Neural progenitor cell (in vitro differentiated cells): ENCODE measurements around the gene KRT39. TPM values are rescaled to one million over a fixed set of nuclear protein-coding genes. Genes with fewer than 3 reads are reported as not detected.
A peak's percentile ranks its signal among the peaks of the same experiment; 100 is the strongest.

ENCODE experiments used
- DNase-seq: peaks from one replicate; pipeline ENCODE4 v3.0.0-alpha.2; 2016; ENCODE audit warnings: low spot score
- H2AFZ ChIP-seq: fragments of 200-600 bp; sonication (generic); replicated peaks from 2 replicates; pipeline ENCODE4 v1.6.1; 2016; ENCODE audit warnings: antibody characterized with exemption
- H3F3A ChIP-seq: fragments of 200-600 bp; sonication (generic); 2 replicates; pipeline ENCODE4 v1.6.1; 2016; ENCODE audit warnings: antibody characterized with exemption, low read depth
- H3K27ac ChIP-seq: fragments of 200-600 bp; sonication (generic); 2 replicates; pipeline ENCODE4 v1.5.1; 2016; ENCODE audit warnings: mild to moderate bottlenecking
- H3K27me3 ChIP-seq: fragments of 200-600 bp; sonication (generic); 2 replicates; pipeline ENCODE4 v1.6.1; 2016; ENCODE audit warnings: mild to moderate bottlenecking, moderate library complexity
- H3K36me3 ChIP-seq: fragments of 200-600 bp; sonication (generic); 2 replicates; pipeline ENCODE4 v1.5.1; 2016
- H3K4me1 ChIP-seq: fragments of 200-600 bp; sonication (generic); 2 replicates; pipeline ENCODE4 v1.6.1; 2016; ENCODE audit warnings: mixed run types
- H3K4me2 ChIP-seq: fragments of 200-600 bp; sonication (generic); 2 replicates; pipeline ENCODE4 v1.6.1; 2016
- H3K4me3 ChIP-seq: fragments of 200-600 bp; sonication (generic); 2 replicates; pipeline ENCODE4 v1.5.1; 2016
- H3K79me2 ChIP-seq: fragments of 200-600 bp; sonication (generic); 2 replicates; pipeline ENCODE4 v1.6.1; 2016; ENCODE audit warnings: low read depth
- H3K9ac ChIP-seq: fragments of 200-600 bp; sonication (generic); 2 replicates; pipeline ENCODE4 v1.6.1; 2016
- H3K9me3 ChIP-seq: fragments of 200-600 bp; sonication (generic); 2 replicates; pipeline ENCODE4 v1.5.1; 2016; ENCODE audit warnings: low read depth
- H4K20me1 ChIP-seq: fragments of 200-600 bp; sonication (generic); 2 replicates; pipeline ENCODE4 v1.6.1; 2016; ENCODE audit warnings: low read depth
- H3K27ac Mint-ChIP-seq: 3 replicates; pipeline ENCODE4 v1.8.0; 2021; ENCODE audit warnings: mixed read lengths
- H3K27me3 Mint-ChIP-seq: 2 replicates; pipeline ENCODE4 v1.8.0; 2022; ENCODE audit warnings: low read depth, mild to moderate bottlenecking, inconsistent platforms, moderate library complexity, mixed read lengths; ENCODE audit not compliant: insufficient read depth
- H3K36me3 Mint-ChIP-seq: 3 replicates; pipeline ENCODE4 v1.8.0; 2021; ENCODE audit warnings: mixed read lengths
- H3K4me1 Mint-ChIP-seq: 3 replicates; pipeline ENCODE4 v1.8.0; 2021; ENCODE audit warnings: mixed read lengths
- H3K4me3 Mint-ChIP-seq: 3 replicates; pipeline ENCODE4 v1.8.0; 2021; ENCODE audit warnings: mild to moderate bottlenecking, moderate library complexity, mixed read lengths
- H3K9me3 Mint-ChIP-seq: 3 replicates; pipeline ENCODE4 v1.8.0; 2020; ENCODE audit warnings: mixed read lengths
- EZH2 ChIP-seq: fragments of 200-600 bp; sonication (generic); IDR thresholded peaks from 2 replicates; pipeline ENCODE4 v1.6.1; 2017; ENCODE audit warnings: antibody characterized with exemption, mild to moderate bottlenecking, moderate library complexity
- EZH2phosphoT487 ChIP-seq: fragments of 200-600 bp; sonication (generic); IDR thresholded peaks from 2 replicates; pipeline ENCODE4 v1.6.1; 2017; ENCODE audit warnings: antibody characterized with exemption
- total RNA-seq: library from RNA; depleted of rRNA; stranded (reverse); fragments of >200 nt; gene quantifications from 2 replicates; pipeline ENCODE4 v1.2.3, GENCODE V29; 2015; ENCODE audit warnings: low replicate concordance
- TF ChIP-seq, protein P1 (sequence below): fragments of 200-600 bp; sonication (generic); IDR thresholded peaks from 2 replicates; pipeline ENCODE4 v1.5.1; 2017; ENCODE audit warnings: antibody characterized with exemption, mild to moderate bottlenecking

Gene KRT39
- total RNA-seq, 1 donor from 2014 or later, result not detected

DNA sequence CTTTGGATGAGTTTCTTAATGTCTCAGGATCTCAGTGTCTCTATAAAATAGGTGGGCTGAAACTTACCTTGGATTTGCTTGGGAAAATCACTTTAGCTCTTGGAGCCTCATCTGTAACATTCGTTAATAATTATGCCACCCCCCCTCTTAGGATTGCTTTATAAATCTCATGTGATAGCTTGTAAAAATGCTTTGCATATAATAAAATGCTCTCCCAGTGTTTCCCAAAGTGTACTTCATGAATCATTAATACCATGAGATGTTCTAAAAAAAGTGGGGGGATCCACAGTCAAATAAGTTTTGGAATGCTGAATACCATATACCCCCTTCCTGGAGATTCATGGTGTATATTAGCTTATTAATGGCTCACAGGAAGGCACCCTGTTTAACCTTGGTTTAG is 5.2 kb downstream of the KRT39 start:
- Mint-ChIP-seq H3K36me3 (no peaks in the 10 kb centered on the region), H3K27ac (no peak overlapping the region), H3K9me3 (no peaks in the 10 kb centered on the region), H3K4me1 (no peaks in the 10 kb centered on the region), H3K4me3 (no peak overlapping the region), H3K27me3 (no peaks in the 10 kb centered on the region)
- H3F3A ChIP-seq, result no peaks in the 10 kb centered on the region
- no peak overlapping the region for H3K9ac ChIP-seq
- H3K9me3 ChIP-seq, result no peaks in the 10 kb centered on the region
- H3K27ac ChIP-seq, result no peak overlapping the region
- H4K20me1 ChIP-seq, result no peaks in the 10 kb centered on the region
- H3K27me3 ChIP-seq, result no peaks in the 10 kb centered on the region
- TF ChIP-seq EZH2 (no peak), EZH2phosphoT487 (no peak)
- TF ChIP-seq, protein P1, sequence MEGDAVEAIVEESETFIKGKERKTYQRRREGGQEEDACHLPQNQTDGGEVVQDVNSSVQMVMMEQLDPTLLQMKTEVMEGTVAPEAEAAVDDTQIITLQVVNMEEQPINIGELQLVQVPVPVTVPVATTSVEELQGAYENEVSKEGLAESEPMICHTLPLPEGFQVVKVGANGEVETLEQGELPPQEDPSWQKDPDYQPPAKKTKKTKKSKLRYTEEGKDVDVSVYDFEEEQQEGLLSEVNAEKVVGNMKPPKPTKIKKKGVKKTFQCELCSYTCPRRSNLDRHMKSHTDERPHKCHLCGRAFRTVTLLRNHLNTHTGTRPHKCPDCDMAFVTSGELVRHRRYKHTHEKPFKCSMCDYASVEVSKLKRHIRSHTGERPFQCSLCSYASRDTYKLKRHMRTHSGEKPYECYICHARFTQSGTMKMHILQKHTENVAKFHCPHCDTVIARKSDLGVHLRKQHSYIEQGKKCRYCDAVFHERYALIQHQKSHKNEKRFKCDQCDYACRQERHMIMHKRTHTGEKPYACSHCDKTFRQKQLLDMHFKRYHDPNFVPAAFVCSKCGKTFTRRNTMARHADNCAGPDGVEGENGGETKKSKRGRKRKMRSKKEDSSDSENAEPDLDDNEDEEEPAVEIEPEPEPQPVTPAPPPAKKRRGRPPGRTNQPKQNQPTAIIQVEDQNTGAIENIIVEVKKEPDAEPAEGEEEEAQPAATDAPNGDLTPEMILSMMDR, result no peak
- no peaks in the 10 kb centered on the region for H3K36me3 ChIP-seq
- no peak overlapping the region for H2AFZ ChIP-seq
- H3K4me1 ChIP-seq, result no peaks in the 10 kb centered on the region
- H3K4me2 ChIP-seq, result no peak overlapping the region
- no peak for DNase-seq
- no peaks in the 10 kb centered on the region for H3K79me2 ChIP-seq
- H3K4me3 ChIP-seq, result no peak overlapping the region

DNA sequence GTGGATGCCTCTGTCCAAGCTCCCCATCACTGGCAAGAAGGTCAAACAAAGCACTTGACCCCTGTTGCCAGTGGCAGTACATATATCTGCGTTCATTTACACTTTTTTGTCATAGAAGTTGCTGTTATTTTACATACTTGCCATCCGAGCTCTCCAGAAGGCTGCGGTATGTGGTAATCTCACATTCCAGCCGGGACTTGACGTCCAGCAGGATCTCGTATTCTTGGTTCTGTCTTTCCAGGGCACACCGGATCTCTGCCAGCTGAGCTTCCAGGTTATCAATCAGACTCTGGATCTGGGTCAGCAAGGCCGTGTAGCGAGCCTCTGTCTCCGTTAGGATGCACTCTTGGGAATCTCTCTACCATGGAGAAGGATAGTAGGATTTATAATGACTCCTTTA is 6.6 kb downstream of the KRT39 start:
- Histone ChIP-seq H4K20me1 (no peaks in the 10 kb centered on the region), H3K4me2 (no peak overlapping the region), H3K4me1 (no peaks in the 10 kb centered on the region), H3K9me3 (no peaks in the 10 kb centered on the region), H3F3A (no peaks in the 10 kb centered on the region), H3K4me3 (no peak overlapping the region), H3K27ac (no peak overlapping the region), H2AFZ (no peak overlapping the region), H3K36me3 (no peaks in the 10 kb centered on the region), H3K27me3 (no peaks in the 10 kb centered on the region), H3K9ac (no peak overlapping the region), H3K79me2 (no peaks in the 10 kb centered on the region)
- H3K9me3 Mint-ChIP-seq, result no peaks in the 10 kb centered on the region
- DNase-seq, result no peak
- H3K36me3 Mint-ChIP-seq, result no peaks in the 10 kb centered on the region
- H3K27me3 Mint-ChIP-seq, result no peaks in the 10 kb centered on the region
- no peak overlapping the region for H3K27ac Mint-ChIP-seq
- no peak overlapping the region for H3K4me3 Mint-ChIP-seq
- no peak for TF ChIP-seq EZH2phosphoT487
- TF ChIP-seq EZH2, result no peak
- TF ChIP-seq, protein P1, result no peak
- H3K4me1 Mint-ChIP-seq, result no peaks in the 10 kb centered on the region

DNA sequence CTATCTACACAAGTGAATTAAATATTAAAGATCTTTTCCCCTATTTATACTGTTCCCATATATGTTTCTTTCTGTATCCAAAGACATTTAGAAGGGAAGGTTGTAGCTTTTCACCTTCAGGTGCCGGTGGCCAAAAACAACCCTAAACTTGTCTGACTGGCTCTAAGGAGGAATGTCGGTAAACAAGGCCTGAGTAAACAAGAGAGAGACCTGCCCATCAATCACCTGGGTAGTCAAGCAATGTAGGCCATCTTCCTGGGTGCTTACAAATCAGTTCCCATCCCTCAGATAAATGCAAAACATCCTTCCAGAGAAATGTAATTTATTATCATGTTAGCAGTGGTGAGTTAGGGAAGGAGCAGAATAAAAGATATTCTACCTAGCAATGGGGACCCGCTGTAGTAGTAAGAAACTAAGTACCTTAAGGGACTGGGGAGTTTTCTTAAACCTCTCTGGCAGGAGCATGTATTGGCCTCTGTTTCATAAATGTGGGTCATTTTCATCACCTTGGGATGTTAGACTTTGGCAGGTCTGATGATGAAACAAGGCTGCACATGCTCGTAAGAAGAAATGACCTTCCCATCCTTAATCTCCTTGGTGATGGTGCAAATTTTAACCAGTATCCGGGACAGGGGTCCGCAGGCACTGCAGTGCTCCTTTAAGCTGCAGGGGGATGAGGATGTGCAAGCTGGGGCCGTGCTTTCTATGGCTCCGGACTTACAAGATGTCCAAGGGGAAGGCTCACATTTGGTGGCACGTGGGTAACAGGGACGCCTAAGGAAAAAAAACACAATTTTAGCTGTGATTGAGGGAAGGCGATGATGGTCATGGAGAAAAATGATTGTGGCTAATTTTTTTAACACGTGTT is 8.4 kb downstream of the KRT39 start:
- Mint-ChIP-seq H3K9me3 (no peaks in the 10 kb centered on the region), H3K4me3 (no peak overlapping the region), H3K36me3 (no peaks in the 10 kb centered on the region), H3K4me1 (no peaks in the 10 kb centered on the region), H3K27ac (no peak overlapping the region), H3K27me3 (no peaks in the 10 kb centered on the region)
- Histone ChIP-seq H3K4me1 (no peaks in the 10 kb centered on the region), H3F3A (no peaks in the 10 kb centered on the region), H3K27ac (no peak overlapping the region), H3K9ac (no peak overlapping the region), H3K27me3 (no peaks in the 10 kb centered on the region), H3K9me3 (no peaks in the 10 kb centered on the region), H4K20me1 (no peaks in the 10 kb centered on the region), H3K4me3 (no peak overlapping the region), H3K36me3 (no peaks in the 10 kb centered on the region), H2AFZ (peak overlapping the region; percentile 13), H3K79me2 (no peaks in the 10 kb centered on the region), H3K4me2 (no peak overlapping the region)
- TF ChIP-seq EZH2, result no peak
- TF ChIP-seq, protein P1, result no peak
- no peak for TF ChIP-seq EZH2phosphoT487
- no peak for DNase-seq
